Coronary artery (tissue), 2 donors: ENCODE measurements around the gene PSME4.

Experiments used
- DNase-seq: peaks from one replicate; pipeline ENCODE4 v3.0.0-alpha.2; 2017; ENCODE audit warnings: low spot score
- H3K27ac ChIP-seq, 2 donors: fragments of 200-600 bp; sonication (generic); one replicate each; pipeline ENCODE4 v1.5.1; 2016 to 2019
- H3K4me3 ChIP-seq: fragments of 200-600 bp; sonication (generic); 2 replicates; pipeline ENCODE4 v1.5.1; 2016; ENCODE audit warnings: mild to moderate bottlenecking, moderate library complexity
- CTCF ChIP-seq: fragments of 200-600 bp; sonication (generic); IDR thresholded peaks from one replicate; pipeline ENCODE4 v1.5.1; 2019; ENCODE audit warnings: antibody characterized with exemption

The PSME4 gene

GRCh38 chr2:53907582-53907981, 63.2 kb downstream of the PSME4 start:
- Histone ChIP-seq H3K4me3 (no peak overlapping the region), H3K27ac (no peak overlapping the region)
- DNase-seq: no peak
- TF ChIP-seq CTCF: no peak

GRCh38 chr2:53905396-53905795, 65.4 kb downstream of the PSME4 start:
- no peak for DNase-seq
- no peak for TF ChIP-seq CTCF
- no peak overlapping the region for H3K4me3 ChIP-seq
- no peak overlapping the region for H3K27ac ChIP-seq

DNA sequence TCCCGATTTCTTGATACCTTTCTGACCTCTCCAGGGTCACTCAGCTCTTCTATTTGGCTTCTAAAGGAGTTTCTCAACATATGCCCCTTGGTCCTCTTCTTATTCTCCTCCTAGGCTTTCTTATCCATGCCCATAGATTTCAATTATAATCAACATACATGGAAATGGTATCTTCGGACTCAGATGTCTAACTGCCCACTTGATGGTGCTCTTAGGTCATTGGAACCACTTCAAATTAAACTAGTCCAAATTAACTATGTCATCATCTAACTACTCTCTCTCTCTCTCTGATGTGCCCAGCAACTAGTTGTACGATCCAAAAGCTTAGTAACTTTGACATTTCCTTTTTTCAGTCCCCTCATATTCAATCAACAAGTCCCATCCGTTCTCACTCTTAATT, 67.8 kb downstream of the PSME4 start:
- no peak overlapping the region for H3K27ac ChIP-seq
- TF ChIP-seq CTCF: no peak
- H3K4me3 ChIP-seq: no peak overlapping the region
- no peak for DNase-seq

DNA sequence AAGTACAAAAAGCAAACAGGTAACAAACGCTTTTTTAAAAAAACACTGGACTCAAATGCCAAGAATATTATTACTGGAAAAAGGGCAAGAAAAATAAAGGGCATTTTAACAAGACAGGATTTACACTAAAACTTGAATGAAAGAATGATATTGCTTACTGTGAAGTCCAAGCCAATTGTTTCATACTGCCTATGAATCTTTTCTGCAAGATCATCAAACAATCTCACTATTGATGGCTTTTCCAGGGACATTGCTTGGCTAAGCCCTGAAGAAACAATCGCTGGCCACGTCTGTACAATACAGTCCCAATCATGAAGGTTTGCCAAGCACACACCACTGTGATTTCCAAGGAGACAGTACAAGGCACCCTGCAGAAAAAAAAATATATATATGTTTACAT, 69.6 kb downstream of the PSME4 start:
- Histone ChIP-seq H3K4me3 (no peak overlapping the region), H3K27ac (no peak overlapping the region)
- no peak for TF ChIP-seq CTCF
- no peak for DNase-seq

DNA sequence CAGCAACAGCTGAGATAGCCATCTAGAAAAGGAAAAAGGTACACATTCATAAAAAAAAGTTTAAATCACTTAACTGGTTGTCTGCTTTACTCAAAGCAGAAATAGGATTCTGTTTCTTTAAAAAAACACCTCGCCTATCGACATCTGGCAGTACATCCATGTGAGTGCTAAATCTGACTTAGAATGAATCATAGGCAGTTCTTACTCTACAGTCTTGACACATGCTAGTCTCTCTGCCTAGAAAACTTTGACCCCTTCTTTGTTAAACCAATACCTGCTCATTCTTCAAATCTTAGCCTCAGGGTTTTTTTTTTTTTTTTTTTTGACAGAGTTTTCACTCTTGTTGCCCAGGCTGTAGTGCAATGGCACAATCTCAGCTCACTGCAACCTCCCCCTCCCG, 73.9 kb downstream of the PSME4 start:
- DNase-seq: no peak
- H3K4me3 ChIP-seq: no peak overlapping the region
- no peak overlapping the region for H3K27ac ChIP-seq
- TF ChIP-seq CTCF: no peak

GRCh38 chr2:53886406-53887280, 84.2 kb downstream of the PSME4 start:
- no peak for DNase-seq
- Histone ChIP-seq H3K4me3 (no peak overlapping the region), H3K27ac (no peak overlapping the region)
- no peak for TF ChIP-seq CTCF

DNA sequence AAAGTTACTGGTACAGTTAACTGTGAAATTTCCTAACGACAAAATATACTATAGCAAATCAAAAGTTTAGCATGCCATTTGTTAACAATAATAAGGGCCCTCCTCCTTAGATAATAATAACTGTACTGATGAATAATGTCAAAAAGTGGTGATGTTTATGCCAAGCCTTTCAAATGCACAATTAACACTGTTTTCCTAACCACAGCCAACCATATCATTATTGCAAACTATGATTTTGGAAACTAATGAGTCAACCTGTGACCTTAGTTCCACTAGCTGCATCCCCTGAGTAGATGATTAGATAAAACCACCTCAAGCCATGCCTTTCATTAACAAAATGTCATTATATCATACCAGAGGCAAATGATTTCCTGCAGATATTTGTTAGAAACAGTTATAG, 85.9 kb downstream of the PSME4 start:
- Histone ChIP-seq H3K27ac (no peak overlapping the region), H3K4me3 (no peak overlapping the region)
- no peak for DNase-seq
- no peak for TF ChIP-seq CTCF
